ENCODE results near the gene CPT1C. TPM values are rescaled to one million over a fixed set of nuclear protein-coding genes. Genes with fewer than 3 reads are reported as not detected.

Gene CPT1C
- 29.2 and 40.4 TPM in 2 replicates for total RNA-seq

DNA sequence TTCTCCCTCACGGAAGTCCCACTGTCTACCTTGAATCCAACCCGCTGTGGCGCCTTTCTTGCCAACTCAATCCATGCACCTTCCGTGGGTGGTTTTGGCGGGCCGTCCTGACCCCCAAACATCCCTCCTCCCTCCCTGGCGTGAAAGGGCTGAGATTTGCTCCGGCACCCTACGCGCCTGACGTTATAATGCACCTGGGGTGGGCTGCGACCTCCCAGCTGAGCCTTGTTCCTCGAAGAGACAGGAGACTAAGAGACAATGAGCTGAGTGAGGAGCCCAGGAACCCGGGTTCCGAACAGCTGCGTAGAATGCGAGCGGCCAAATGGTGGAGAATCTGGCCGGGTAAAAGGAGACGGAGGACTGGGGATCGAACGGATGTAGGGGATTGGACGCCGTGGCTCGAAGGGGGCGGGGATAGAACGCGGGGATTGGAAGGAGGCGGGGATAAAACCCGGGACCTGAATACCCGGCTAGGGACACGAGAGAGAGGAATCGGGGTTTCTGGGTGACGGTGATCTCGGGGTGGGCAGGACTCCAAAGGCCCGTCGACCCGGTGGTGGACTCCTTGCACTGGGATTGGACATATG is at the start of gene CPT1C:
Gene CPT1C (plus strand): TSS at position 461 of the 587 bp plus-strand sequence. CDS start 1,137 bp downstream, outside the sequence.

GRCh38 chr19:49641688-49642491 is 49.0 kb upstream of the CPT1C start, which contains the start of gene SCAF1:
Gene SCAF1 (plus strand): TSS chr19:49642209. CDS start chr19:49645027, 2,818 bp downstream.

DNA sequence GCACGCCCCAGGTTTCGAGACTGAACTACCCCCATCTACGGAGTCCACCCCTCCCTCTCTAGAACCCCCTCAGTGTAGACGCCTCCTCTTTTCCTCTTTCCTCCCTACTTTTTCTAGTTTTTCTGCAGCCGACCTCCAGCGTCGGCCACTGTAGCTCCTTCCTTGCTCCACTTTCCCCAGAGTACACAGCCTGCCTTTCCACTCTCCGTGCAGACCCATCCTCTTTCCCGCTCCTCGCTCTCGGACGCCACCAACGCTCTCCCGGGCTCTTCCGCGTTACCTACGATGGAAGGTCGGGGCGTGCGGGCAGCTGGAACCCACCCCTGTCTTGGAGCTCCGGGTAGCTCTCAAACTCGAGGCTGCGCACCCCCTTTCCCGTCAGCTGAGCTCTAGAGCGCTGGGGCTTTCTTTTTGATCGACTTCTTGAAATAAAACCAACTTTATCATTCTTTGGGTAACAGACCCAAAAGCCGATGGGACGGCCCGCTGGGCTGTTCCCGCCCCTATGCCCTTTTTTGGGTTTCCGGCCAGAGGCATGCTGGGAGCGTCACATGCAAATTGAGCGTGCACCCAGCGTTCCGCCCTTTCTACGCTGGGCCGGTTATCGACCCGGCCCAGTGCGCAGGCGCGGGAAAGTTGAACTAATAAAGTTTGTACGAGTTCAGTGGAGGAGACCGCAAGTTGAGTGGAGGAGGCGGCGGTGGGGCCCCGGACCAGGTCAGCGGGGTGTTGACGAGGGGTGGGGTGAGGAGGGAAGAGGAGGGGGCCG is 25.4 kb upstream of the CPT1C start, which contains the start of the genes BCL2L12 and IRF3:
Gene BCL2L12 (plus strand): TSS at position 583 of the 769 bp plus-strand sequence. CDS start 760 bp downstream, outside the sequence.
Gene IRF3 (minus strand): TSS at position 507 of the 769 bp plus-strand sequence. CDS start 1,019 bp downstream, outside the sequence.

GRCh38 chr19:49677231-49677900 is 13.6 kb upstream of the CPT1C start, which contains the start of gene PRMT1:
Gene PRMT1 (plus strand): TSS chr19:49677271. CDS start chr19:49677281, 10 bp downstream.

DNA sequence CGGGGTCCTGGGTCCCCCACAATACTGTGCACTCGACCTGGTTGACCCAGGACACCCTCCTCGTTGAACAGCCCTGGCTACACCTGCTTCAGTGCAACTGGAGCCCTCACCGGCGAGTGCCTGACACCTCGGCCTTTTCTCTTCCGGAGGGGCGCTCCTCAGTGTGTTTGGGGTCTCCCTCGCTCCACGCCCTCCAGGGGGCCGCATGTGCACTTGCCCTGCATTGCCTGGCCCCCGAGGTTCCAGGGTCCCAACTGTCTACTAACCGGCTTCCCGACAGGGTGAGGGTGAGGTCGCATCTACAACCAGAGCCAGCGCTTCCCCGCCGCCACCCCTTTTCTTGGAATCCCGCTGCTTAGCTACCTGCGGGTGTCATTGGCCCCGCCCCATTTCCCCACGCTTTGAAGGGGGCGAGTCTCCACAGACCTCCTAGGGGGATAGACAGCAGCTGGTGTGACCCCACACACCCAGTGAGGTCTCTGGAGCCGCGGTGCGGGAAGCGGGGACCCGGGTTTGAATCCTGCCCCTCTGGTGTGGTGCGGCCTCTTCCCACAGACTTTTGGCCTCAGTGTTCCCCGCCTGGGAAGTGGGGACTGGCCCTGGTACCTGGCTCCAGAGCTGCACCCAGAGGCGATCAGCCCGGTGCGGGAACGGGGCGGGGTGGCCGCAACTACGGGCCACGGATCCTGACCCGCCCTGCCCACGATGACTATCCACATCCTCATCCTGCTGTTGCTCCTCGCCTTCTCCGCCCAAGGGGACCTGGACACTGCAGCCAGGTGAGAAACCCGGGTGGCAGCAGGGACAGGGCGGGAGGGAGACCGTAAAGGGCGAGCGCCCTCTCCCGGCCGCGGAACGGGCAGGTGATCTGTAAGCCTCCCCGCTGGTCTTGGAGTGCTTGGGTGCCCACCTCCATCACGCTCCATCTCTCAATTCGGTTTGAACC is 1.5 kb upstream of the CPT1C start, which contains the start of gene ADM5:
Gene ADM5 (plus strand): TSS at position 462 of the 946 bp plus-strand sequence. CDS start 244 bp downstream, at position 706.

DNA sequence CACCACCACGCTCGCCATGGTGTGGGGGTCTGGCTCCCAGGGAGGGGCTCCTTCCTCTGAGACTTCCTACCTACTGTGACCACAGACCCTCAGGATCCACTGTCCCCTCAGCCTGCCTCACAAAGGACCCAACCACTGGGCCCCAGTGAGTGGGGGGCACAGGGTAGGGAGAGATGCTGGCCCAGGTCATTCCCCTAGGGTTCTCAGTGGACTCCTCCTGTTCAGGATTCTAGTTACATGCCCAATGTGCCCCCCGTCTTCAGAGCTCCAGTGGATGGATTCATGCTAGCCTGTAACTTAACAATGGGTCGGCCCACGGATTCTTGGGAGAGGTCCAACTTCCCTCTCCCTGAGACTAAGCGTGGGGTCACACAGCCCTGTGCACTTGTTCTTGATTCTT is 72.3 kb downstream of the CPT1C start, which contains the start of gene TSKS:
Gene TSKS (minus strand): TSS at position 77 of the 400 bp plus-strand sequence. CDS start 59 bp downstream, at position 18.

Other genes starting within 250 kb of the CPT1C start
- not detected in 2 replicates for gene SLC17A7, start 249.6 kb upstream of the CPT1C start, total RNA-seq
- gene PIH1D1, start 239.3 kb upstream of the CPT1C start, total RNA-seq: 116 and 119 TPM in 2 replicates
- 14.6 and 19.9 TPM in 2 replicates for gene ALDH16A1, start 237.9 kb upstream of the CPT1C start, total RNA-seq
- 2.8 and 3.4 TPM in 2 replicates for gene FLT3LG, start 216.9 kb upstream of the CPT1C start, total RNA-seq
- gene RPL13A, start 203.5 kb upstream of the CPT1C start, total RNA-seq: 3,737 and 4,063 TPM in 2 replicates
- 4,212 and 4,389 TPM in 2 replicates for gene RPS11, start 194.7 kb upstream of the CPT1C start, total RNA-seq
- gene FCGRT, start 178.5 kb upstream of the CPT1C start, total RNA-seq: 31.9 and 39.8 TPM in 2 replicates
- gene RCN3, start 163.1 kb upstream of the CPT1C start, total RNA-seq: 290 and 398 TPM in 2 replicates
- 64.4 and 81.6 TPM in 2 replicates for gene NOSIP, start 110.6 kb upstream of the CPT1C start, total RNA-seq
- gene PRRG2, start 109.8 kb upstream of the CPT1C start, total RNA-seq: 0.43 and 0.83 TPM in 2 replicates
- gene PRR12, start 99.9 kb upstream of the CPT1C start, total RNA-seq: 0.71 and 1.1 TPM in 2 replicates
- 28.4 and 43.1 TPM in 2 replicates for gene RRAS, start 51.0 kb upstream of the CPT1C start, total RNA-seq
- gene SCAF1, start 48.9 kb upstream of the CPT1C start, total RNA-seq: 6.0 and 8.2 TPM in 2 replicates
- gene IRF3, start 25.3 kb upstream of the CPT1C start, total RNA-seq: 37.3 and 55.5 TPM in 2 replicates
- 1.7 and 3.9 TPM in 2 replicates for gene BCL2L12, start 25.2 kb upstream of the CPT1C start, total RNA-seq
- 341 and 373 TPM in 2 replicates for gene PRMT1, start 13.8 kb upstream of the CPT1C start, total RNA-seq
- 0.28 and 0.46 TPM in 2 replicates for gene ADM5, start 1.5 kb upstream of the CPT1C start, total RNA-seq
- gene TSKS, start 72.2 kb downstream of the CPT1C start, total RNA-seq: 0.85 and 1.6 TPM in 2 replicates
- 67.6 and 89.1 TPM in 2 replicates for gene AP2A1, start 75.9 kb downstream of the CPT1C start, total RNA-seq
- 23.8 and 26.1 TPM in 2 replicates for gene FUZ, start 122.2 kb downstream of the CPT1C start, total RNA-seq
- 11.1 and 16.8 TPM in 2 replicates for gene MED25, start 127.2 kb downstream of the CPT1C start, total RNA-seq
- 47.9 and 61.5 TPM in 2 replicates for gene PTOV1, start 160.0 kb downstream of the CPT1C start, total RNA-seq
- 26.9 and 33.4 TPM in 2 replicates for gene PNKP, start 176.5 kb downstream of the CPT1C start, total RNA-seq
- gene AKT1S1, start 186.2 kb downstream of the CPT1C start, total RNA-seq: 7.5 and 12.1 TPM in 2 replicates
- gene TBC1D17, start 186.6 kb downstream of the CPT1C start, total RNA-seq: 7.5 and 10.2 TPM in 2 replicates
- 0.14 and 0.46 TPM in 2 replicates for gene IL4I1, start 205.8 kb downstream of the CPT1C start, total RNA-seq
- 15.5 and 16.3 TPM in 2 replicates for gene ATF5, start 238.1 kb downstream of the CPT1C start, total RNA-seq
- gene NUP62, start 238.4 kb downstream of the CPT1C start, total RNA-seq: 7.1 and 13.4 TPM in 2 replicates

All from smooth muscle cell of bladder (primary cell).